ENCODE results near the gene SEM1. TPM values are rescaled to one million over a fixed set of nuclear protein-coding genes. Genes with fewer than 3 reads are reported as not detected.

SEM1 gene
- 23.1 TPM for total RNA-seq

DNA sequence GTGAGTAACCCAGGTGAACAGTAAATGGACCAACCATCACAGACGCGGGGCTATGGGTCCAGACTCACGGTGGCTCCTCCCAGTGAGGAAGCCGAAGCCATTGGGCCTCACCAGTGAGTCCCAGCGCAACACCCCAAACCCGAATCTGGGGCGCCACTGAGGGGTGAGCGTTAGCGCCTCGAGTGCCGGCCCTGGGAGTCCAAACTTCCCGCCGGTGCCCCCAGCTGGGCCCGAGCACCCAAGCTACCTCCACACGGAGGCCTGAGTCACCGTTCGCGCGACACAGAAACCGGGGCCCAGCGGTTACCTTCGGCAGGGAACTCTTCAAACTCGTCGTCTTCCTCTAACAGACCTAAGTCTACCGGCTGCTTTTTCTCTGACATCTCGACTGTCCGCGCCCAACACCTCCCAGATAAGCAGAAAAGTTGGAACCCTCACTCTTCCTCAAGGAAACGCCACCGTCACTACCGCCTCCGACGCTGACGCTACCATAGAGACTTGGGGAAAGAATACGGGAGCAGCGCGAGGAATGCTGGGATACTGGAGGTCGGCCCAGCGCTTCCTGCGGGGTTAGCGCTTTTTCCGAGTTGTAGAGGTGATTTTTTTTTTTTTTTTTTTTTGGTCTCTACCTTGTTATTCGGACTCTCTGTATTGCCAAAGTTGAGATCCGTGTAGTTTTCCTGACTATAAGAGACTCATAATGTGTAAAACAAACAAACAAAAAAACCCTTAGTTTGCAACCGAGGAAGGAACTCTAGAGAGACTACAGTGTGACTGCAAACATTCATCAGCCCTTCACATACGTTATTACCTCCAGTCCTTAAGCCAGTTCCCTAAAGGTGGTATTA, at the start of gene SEM1:
Gene SEM1 (minus strand): TSS at position 466 of the 848 bp plus-strand sequence. CDS start 83 bp downstream, at position 383.

